Karpas-422 (cell line): ENCODE data around the gene SETDB1. TPM values are rescaled to one million over a fixed set of nuclear protein-coding genes. Genes with fewer than 3 reads are reported as not detected.
A peak's percentile ranks its signal among the peaks of the same experiment; 100 is the strongest.
"Not testable (repeated sequence)": the region's sequence is repeated elsewhere in the genome, so short reads cannot be mapped to it uniquely, and the experiment has no call there.

Experiments
- DNase-seq: peaks from one replicate; pipeline ENCODE4 v3.0.0-alpha.2; 2015
- H2AFZ ChIP-seq: fragments of 200-600 bp; sonication (generic); 2 replicates; pipeline ENCODE4 v1.6.1; 2014; ENCODE audit warnings: antibody characterized with exemption, low read length, mixed read lengths
- H3K27ac ChIP-seq: fragments of 200-600 bp; sonication (generic); 2 replicates; pipeline ENCODE4 v1.5.1; 2014; ENCODE audit warnings: mild to moderate bottlenecking, low read length, moderate library complexity
- H3K27me3 ChIP-seq: fragments of 200-600 bp; sonication (generic); 2 replicates; pipeline ENCODE4 v1.6.1; 2014; ENCODE audit warnings: low read length, mixed read lengths
- H3K36me3 ChIP-seq: fragments of 200-600 bp; sonication (generic); 2 replicates; pipeline ENCODE4 v1.6.1; 2014; ENCODE audit warnings: low read length, mixed read lengths; ENCODE audit not compliant: insufficient read depth
- H3K4me1 ChIP-seq: fragments of 200-600 bp; sonication (generic); 2 replicates; pipeline ENCODE4 v1.6.1; 2014; ENCODE audit warnings: mild to moderate bottlenecking, low read length, mixed read lengths
- H3K4me2 ChIP-seq: fragments of 200-600 bp; sonication (generic); 2 replicates; pipeline ENCODE4 v1.6.1; 2014; ENCODE audit warnings: low read length, low read depth, mild to moderate bottlenecking; ENCODE audit not compliant: poor library complexity, severe bottlenecking
- H3K4me3 ChIP-seq: fragments of 200-600 bp; sonication (generic); 2 replicates; pipeline ENCODE4 v1.5.1; 2014; ENCODE audit warnings: mild to moderate bottlenecking, antibody characterized with exemption, low read length, mixed read lengths
- H3K79me2 ChIP-seq: fragments of 200-600 bp; sonication (generic); 2 replicates; pipeline ENCODE4 v1.6.1; 2014; ENCODE audit warnings: mild to moderate bottlenecking, low read length, mixed read lengths
- H3K9ac ChIP-seq: fragments of 200-600 bp; sonication (generic); 2 replicates; pipeline ENCODE4 v1.6.0; 2014; ENCODE audit warnings: low read length
- H3K9me2 ChIP-seq: fragments of 200-600 bp; sonication (generic), shearing (Covaris generic); replicated peaks from 2 replicates; pipeline ENCODE4 v1.6.0; 2014; ENCODE audit warnings: mild to moderate bottlenecking, low read length, moderate library complexity; ENCODE audit not compliant: insufficient read depth
- H3K9me3 ChIP-seq: fragments of 300-700, 200-600 bp; sonication (generic); 2 replicates; pipeline ENCODE4 v1.6.1; 2014; ENCODE audit warnings: low read length, mixed read lengths
- H4K20me1 ChIP-seq: fragments of 200-600 bp; sonication (generic); 2 replicates; pipeline ENCODE4 v1.6.1; 2014; ENCODE audit warnings: mild to moderate bottlenecking, antibody characterized with exemption, low read length, low read depth; ENCODE audit not compliant: insufficient read depth
- total RNA-seq: library from RNA; depleted of rRNA; stranded (reverse); fragments of >200 nt; shearing (Covaris generic); gene quantifications from 2 replicates; pipeline ENCODE4 v1.2.3, GENCODE V29; 2014; ENCODE audit warnings: low replicate concordance

The SETDB1 gene
- total RNA-seq, 1 experiment from 2014 or later, result 60.1 TPM

- Histone ChIP-seq H3K4me1 (peaks cover 10% of the 10 kb centered on the region), H4K20me1 (no peaks in the 10 kb centered on the region), H3K9ac (no peak overlapping the region), H3K4me3 (no peak overlapping the region), H3K4me2 (no peak overlapping the region), H3K36me3 (no peaks in the 10 kb centered on the region), H2AFZ (no peak overlapping the region), H3K9me2 (no peaks in the 10 kb centered on the region; the same call in 1 of the 2 replicates), H3K27ac (no peak overlapping the region), H3K27me3 (no peaks in the 10 kb centered on the region), H3K9me3 (no peaks in the 10 kb centered on the region), H3K79me2 (no peaks in the 10 kb centered on the region)
- DNase-seq, result no peak
These were observed 8.8 kb upstream of the SETDB1 start for GRCh38 chr1:150917387-150917786.

GRCh38 chr1:150922519-150922975 lies 3.6 kb upstream of the SETDB1 start:
- Histone ChIP-seq H3K79me2 (peaks cover 10% of the 10 kb centered on the region), H3K4me3 (no peak overlapping the region), H3K9ac (no peak overlapping the region), H3K27me3 (no peaks in the 10 kb centered on the region), H3K4me1 (peaks cover 21% of the 10 kb centered on the region), H3K27ac (no peak overlapping the region), H3K9me2 (no peaks in the 10 kb centered on the region), H3K4me2 (no peak overlapping the region), H4K20me1 (no peaks in the 10 kb centered on the region), H3K36me3 (peaks cover 4% of the 10 kb centered on the region), H2AFZ (peak overlapping the region; percentile 13), H3K9me3 (no peaks in the 10 kb centered on the region)
- peak; percentile 92 for DNase-seq

- DNase-seq, result no peak
- Histone ChIP-seq H3K4me2 (peak overlapping the region; percentile 94), H3K27me3 (no peaks in the 10 kb centered on the region), H3K36me3 (peaks cover 25% of the 10 kb centered on the region), H3K9ac (no peak overlapping the region), H3K79me2 (peaks cover 24% of the 10 kb centered on the region), H3K9me3 (peaks cover 5% of the 10 kb centered on the region), H3K9me2 (no peaks in the 10 kb centered on the region), H3K4me1 (peaks cover 22% of the 10 kb centered on the region), H3K4me3 (no peak overlapping the region; the same call in 1 of the 2 replicates), H2AFZ (no peak overlapping the region), H3K27ac (no peak overlapping the region), H4K20me1 (no peaks in the 10 kb centered on the region)
These were observed 1.1 kb upstream of the SETDB1 start for GRCh38 chr1:150925080-150925479.

- Histone ChIP-seq H3K4me1 (peaks cover 18% of the 10 kb centered on the region), H3K36me3 (peaks cover 44% of the 10 kb centered on the region), H3K27ac (no peak overlapping the region), H3K4me2 (peak overlapping the region; percentile 94), H3K79me2 (peaks cover 35% of the 10 kb centered on the region), H4K20me1 (no peaks in the 10 kb centered on the region), H2AFZ (no peak overlapping the region), H3K27me3 (no peaks in the 10 kb centered on the region), H3K4me3 (peak overlapping the region; percentile 75), H3K9me3 (peaks cover 6% of the 10 kb centered on the region), H3K9ac (no peak overlapping the region), H3K9me2 (no peaks in the 10 kb centered on the region)
- DNase-seq, result no peak
These were observed 1.5 kb downstream of the SETDB1 start for GRCh38 chr1:150927624-150928023.

DNA sequence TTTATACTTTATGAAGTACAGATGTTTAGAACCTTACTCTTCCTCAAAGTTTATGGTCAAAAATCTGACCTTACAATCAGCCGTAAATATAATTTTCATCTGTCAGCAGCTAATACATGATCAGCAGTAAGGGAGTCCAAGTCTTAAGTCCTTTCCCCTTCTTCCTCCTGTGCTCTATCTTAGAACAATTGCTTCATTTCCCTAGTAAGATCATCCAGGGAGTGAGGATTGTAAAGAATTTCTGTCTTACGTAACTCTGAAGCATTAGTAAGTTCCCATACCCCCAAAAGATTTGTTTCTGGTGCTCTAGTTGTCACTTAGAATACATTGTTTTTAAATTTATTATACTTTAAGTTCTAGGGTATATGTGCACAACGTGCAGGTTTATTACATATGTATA lies 2.1 kb downstream of the SETDB1 start:
- H3K36me3 ChIP-seq, result peaks cover 51% of the 10 kb centered on the region
- H3K9me3 ChIP-seq, result peaks cover 6% of the 10 kb centered on the region
- peaks cover 15% of the 10 kb centered on the region for H3K4me1 ChIP-seq
- no peak overlapping the region for H2AFZ ChIP-seq
- H3K9ac ChIP-seq, result no peak overlapping the region
- H3K4me2 ChIP-seq, result no peak overlapping the region
- no peaks in the 10 kb centered on the region for H3K27me3 ChIP-seq
- no peak for DNase-seq
- no peak overlapping the region for H3K27ac ChIP-seq
- H4K20me1 ChIP-seq, result no peaks in the 10 kb centered on the region
- H3K79me2 ChIP-seq, result peaks cover 39% of the 10 kb centered on the region
- no peaks in the 10 kb centered on the region for H3K9me2 ChIP-seq
- H3K4me3 ChIP-seq, result no peak overlapping the region

GRCh38 chr1:150928775-150929174 lies 2.6 kb downstream of the SETDB1 start:
- H3K27ac ChIP-seq, H4K20me1 ChIP-seq, H2AFZ ChIP-seq, H3K9me2 ChIP-seq, H3K4me2 ChIP-seq, H3K27me3 ChIP-seq, H3K4me3 ChIP-seq, H3K9ac ChIP-seq, DNase-seq, H3K9me3 ChIP-seq: not testable (repeated sequence)
- H3K79me2 ChIP-seq, result peaks cover 39% of the 10 kb centered on the region
- peaks cover 53% of the 10 kb centered on the region for H3K36me3 ChIP-seq
- H3K4me1 ChIP-seq, result peaks cover 15% of the 10 kb centered on the region

GRCh38 chr1:150931773-150932172 lies 5.6 kb downstream of the SETDB1 start:
- no peaks in the 10 kb centered on the region for H3K27me3 ChIP-seq
- H4K20me1 ChIP-seq, result no peaks in the 10 kb centered on the region
- peaks cover 8% of the 10 kb centered on the region for H3K4me1 ChIP-seq
- peaks cover 69% of the 10 kb centered on the region for H3K36me3 ChIP-seq
- H3K4me2 ChIP-seq, result no peak overlapping the region
- H3K9me3 ChIP-seq, result peaks cover 6% of the 10 kb centered on the region
- no peak overlapping the region for H2AFZ ChIP-seq
- no peaks in the 10 kb centered on the region for H3K9me2 ChIP-seq
- no peak overlapping the region for H3K9ac ChIP-seq
- DNase-seq, result peak; percentile 72
- no peak overlapping the region for H3K27ac ChIP-seq
- peaks cover 45% of the 10 kb centered on the region for H3K79me2 ChIP-seq
- H3K4me3 ChIP-seq, result no peak overlapping the region

DNA sequence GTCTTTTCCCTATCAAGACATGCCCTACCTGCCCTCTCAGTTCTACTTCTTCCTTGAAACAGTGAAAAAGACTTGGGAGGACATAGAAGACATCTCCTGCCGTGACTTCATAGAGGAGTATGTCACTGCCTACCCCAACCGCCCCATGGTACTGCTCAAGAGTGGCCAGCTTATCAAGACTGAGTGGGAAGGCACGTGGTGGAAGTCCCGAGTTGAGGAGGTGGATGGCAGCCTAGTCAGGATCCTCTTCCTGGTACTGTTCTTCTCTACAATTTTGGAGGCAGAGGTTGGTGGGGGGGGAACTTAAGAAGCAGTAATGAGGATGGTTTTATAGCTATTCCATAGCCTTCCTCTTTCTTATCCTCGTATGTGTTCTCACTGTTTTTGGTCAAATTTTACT lies 18.7 kb downstream of the SETDB1 start:
- peaks cover 48% of the 10 kb centered on the region for H3K36me3 ChIP-seq
- H3K9ac ChIP-seq, result no peak overlapping the region
- H3K4me3 ChIP-seq, result no peak overlapping the region
- no peaks in the 10 kb centered on the region for H3K79me2 ChIP-seq
- no peaks in the 10 kb centered on the region for H3K9me2 ChIP-seq
- no peaks in the 10 kb centered on the region for H4K20me1 ChIP-seq
- no peaks in the 10 kb centered on the region for H3K4me1 ChIP-seq
- no peaks in the 10 kb centered on the region for H3K27me3 ChIP-seq
- H3K9me3 ChIP-seq, result no peaks in the 10 kb centered on the region
- DNase-seq, result no peak
- no peak overlapping the region for H3K4me2 ChIP-seq
- H3K27ac ChIP-seq, result no peak overlapping the region
- H2AFZ ChIP-seq, result no peak overlapping the region

- H3K27ac ChIP-seq, result no peak overlapping the region
- no peaks in the 10 kb centered on the region for H3K4me1 ChIP-seq
- H3K79me2 ChIP-seq, result no peaks in the 10 kb centered on the region
- H2AFZ ChIP-seq, result no peak overlapping the region
- no peak overlapping the region for H3K4me3 ChIP-seq
- no peak for DNase-seq
- H3K9me2 ChIP-seq, result no peaks in the 10 kb centered on the region
- no peaks in the 10 kb centered on the region for H3K9me3 ChIP-seq
- no peak overlapping the region for H3K4me2 ChIP-seq
- peaks cover 48% of the 10 kb centered on the region for H3K36me3 ChIP-seq
- no peaks in the 10 kb centered on the region for H4K20me1 ChIP-seq
- no peak overlapping the region for H3K9ac ChIP-seq
- H3K27me3 ChIP-seq, result no peaks in the 10 kb centered on the region
These were observed 28.5 kb downstream of the SETDB1 start for GRCh38 chr1:150954708-150955107.
